HG03342 (cell line): ENCODE results near the gene PPT1.

ENCODE experiments used
- ATAC-seq: cut with Tn5 transposase; IDR thresholded peaks from one replicate; pipeline ENCODE4 v1.9.1; 2021; ENCODE audit warnings: mild to moderate bottlenecking, moderate library complexity; ENCODE audit not compliant: unreplicated experiment

PPT1 gene

DNA sequence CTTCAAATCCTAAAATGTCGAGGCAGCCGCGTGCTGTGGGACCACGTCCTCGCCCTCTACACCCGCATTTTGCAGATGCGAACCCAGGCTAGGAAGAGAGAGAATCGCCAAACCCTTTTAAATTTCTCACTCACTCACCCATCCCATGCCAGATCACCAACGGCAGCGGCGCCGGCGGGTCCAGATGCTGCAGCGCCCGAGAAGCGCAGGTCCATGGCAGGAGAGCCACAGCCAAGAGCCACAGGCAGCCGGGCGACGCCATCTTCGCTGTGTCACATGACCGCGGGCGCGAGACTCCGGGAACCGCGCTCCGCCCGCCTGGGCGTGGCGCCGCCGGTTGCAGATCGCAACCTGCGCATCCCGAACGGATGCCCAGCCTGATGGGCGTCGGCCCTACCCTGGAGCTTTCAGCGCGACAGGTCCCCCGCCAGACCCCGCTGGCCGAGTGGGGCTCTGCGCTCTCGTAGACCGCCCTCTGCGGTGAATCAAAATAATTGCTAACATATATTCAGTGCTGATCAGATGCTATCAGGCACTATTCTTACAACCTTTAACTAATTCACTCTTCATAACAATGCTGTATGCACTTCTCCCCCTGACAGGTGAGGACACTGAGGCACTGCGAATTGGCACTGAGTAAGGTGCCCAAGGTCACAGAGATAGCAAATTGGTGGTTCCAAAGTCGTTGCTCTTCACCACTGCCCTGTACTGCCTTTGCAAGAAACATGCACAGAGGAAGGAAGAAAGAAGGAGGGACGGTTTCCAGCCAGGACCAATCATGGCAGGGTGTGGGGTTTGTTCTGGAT, at the start of gene PPT1:
TSS of gene PPT1 (minus strand) at position 276 of the 806 bp plus-strand sequence. CDS start at position 262, 14 bp downstream.
- ATAC-seq: peak; percentile 74

- ATAC-seq: no peak
Measured at GRCh38 chr1:40143891-40144575, 47.0 kb upstream of the PPT1 start.

DNA sequence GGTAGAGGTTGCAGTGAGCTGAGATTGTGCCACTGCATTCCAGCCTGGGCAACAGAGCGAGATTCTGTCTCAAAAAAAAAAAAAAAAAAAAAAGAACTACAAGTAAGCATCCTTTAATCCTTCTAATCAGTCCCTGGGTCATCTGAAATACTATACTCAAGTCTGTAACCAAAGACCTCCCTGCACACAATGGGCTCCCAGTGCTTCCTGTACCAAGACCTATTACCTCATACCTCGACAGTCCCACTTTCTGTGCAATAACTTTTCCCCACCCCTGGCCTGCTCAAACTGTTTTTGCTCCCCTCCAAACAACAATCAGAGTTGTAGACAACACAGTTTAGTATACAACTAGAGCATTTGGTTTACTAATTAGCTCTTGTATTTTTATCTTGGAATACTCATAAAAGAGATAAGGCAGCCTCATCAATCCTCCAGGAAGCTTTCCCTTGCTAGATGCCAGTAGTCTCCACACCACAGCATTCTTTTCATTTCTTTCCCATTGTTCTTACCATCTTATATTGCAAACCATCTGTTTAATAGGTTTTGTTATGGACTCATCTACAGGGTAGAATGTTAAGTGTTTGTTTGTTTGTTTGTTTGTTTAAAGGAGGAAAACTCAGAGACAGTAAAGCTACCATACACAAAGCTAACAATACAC, 45.0 kb upstream of the PPT1 start:
- no peak for ATAC-seq

- ATAC-seq: no peak
Measured at GRCh38 chr1:40140211-40140973, 43.3 kb upstream of the PPT1 start.

- no peak for ATAC-seq
Measured at GRCh38 chr1:40133839-40134238, 36.8 kb upstream of the PPT1 start.

DNA sequence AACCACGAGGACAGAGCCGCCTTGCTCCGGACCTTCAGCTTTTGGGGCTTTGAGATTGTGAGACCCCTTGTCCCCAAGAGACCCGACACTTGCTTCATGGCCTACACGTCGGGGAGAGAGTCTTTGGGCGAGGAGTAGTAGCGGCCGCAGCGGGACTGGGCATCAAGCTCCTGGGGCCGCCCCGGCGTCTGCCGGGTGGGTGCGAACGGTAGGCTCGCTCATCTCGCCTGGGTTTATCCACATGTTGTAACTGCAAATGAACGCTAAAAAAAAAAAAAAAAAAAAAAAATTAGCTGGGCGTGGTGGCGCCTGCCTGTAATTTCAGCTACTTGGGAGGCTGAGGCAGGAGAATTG, 36.2 kb upstream of the PPT1 start:
- ATAC-seq: no peak

DNA sequence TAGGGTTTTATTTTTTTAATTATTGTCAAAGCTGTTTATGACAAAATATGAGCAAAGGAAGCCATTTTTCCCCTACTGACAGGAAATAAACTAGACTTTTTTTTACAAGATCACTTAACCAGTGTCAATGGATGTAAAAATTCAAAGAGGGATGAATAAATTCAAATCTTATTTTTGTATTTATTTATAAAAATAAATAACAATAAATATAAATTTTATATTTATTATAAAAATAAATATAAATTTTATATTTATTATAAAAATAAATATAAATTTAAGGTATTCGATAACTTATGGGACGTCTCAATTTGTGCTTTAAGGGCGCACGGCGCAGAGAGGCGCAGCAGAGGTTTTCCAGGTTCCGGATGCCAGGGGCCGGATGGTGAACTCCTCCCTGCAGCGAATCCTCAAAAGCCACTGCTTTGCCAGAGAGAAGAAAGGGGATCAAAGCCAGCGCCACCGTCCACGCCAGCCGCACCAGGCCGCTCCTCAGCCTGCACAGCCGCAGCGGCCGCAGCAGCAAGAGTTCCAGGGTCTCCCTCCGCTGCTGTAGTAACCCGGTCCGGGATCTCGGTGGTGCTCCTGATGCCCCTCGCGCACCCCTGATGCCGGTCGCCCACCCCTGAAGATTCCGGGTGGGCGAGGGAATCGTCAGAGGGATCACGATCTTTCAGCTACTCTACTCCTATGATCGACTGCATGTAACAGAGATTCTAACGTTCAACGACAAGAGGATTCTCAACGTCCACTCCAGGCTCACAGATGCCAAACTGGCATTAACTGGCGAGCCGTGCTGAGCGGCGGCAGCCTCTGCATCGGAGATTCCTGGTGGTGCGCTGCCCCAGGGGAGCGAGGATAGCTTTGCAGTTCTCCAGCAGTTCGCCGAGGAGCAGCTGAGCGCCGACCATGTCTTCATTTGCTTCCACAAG, 35.6 kb upstream of the PPT1 start:
- ATAC-seq: no peak

DNA sequence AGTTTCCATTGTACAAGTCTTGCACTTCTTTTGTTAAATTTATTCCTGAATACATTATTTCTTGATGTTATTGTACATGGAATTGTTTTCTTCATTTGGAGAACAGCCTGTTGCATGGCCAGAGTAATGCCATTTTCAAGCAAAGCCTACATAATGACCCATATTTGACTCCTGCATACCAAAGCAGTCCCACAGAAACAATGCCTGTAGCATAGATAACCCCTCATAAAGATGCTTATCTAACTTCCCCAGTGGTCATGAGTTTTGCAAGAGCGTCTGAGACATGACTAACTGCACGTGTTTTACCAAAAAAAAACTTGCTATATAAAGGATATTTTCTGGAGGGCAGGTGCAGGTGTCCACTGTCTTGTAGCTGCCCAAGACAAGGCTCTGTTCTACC, 33.8 kb upstream of the PPT1 start:
- ATAC-seq: no peak

DNA sequence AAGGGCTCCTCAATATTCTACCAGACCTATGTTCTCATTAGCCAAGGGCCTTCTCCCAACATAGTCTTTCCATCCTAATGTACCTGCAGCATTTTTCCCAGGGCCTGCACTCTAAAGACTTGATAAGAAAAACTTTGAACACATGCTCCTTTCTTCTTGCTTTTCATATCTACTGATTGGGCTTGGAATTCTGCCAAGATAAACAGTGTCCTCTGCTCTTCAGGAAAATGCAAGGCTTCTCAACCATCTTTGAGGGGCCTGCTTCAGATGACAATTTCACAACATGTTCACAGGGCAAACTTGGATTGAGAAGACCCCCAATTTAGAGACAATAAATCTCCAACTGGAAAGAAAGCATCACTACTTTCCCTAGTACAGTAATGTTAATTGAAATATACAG, 25.8 kb upstream of the PPT1 start:
- no peak for ATAC-seq

DNA sequence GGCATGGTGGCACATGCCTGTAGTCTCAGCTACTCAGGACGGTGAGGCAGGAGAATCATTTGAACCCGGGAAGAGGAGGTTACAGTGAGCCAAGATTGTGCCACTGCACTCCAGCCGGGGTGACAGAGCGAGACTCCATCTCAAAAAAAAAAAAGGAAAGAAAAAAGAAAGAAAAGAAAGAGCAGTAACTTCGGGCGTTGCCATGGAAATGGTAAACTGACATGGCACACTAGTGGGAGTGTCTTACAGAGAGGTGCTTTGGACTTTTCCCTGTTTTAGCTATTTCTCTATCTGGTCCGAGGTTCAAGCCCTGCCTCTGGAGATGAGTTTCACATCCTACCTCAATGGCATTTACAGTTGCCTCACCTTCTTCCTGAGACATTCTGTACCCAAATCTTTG, 23.1 kb upstream of the PPT1 start:
- no peak for ATAC-seq

DNA sequence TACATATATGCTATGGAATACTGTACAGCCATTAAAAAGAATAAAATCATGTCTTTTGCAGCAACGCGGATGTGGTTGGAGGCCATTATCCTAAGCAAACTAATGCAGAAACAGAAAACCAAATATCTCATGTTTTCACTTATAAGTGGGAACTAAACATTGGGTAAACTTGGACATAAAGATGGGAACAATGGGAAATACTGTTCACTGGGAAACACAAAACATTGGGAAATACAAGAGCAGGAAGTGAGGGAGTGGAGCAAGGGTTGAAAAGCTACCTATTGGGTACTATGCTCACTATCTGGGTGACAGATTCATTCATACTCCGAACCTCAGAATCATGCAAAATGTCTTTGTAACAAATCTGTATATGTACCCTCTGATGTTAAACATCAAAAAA, 17.3 kb upstream of the PPT1 start:
- ATAC-seq: no peak

DNA sequence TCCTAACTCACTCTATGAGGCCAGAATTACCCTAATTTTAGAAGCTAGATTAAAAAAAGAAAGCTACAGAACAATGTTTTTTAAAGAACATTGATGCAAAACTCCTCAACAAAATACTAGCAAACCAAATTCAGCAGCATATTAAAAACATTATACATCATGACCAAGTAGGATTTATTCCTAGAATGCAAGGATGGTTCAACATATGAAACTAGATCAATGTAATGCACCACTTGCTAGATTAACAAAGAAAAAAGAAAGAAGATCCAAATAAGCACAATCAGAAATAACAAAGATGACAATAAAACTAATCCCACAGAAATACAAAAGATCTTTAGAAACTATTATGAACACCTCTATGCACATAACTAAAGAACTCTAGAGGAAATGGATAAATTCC, 13.3 kb upstream of the PPT1 start:
- no peak for ATAC-seq

DNA sequence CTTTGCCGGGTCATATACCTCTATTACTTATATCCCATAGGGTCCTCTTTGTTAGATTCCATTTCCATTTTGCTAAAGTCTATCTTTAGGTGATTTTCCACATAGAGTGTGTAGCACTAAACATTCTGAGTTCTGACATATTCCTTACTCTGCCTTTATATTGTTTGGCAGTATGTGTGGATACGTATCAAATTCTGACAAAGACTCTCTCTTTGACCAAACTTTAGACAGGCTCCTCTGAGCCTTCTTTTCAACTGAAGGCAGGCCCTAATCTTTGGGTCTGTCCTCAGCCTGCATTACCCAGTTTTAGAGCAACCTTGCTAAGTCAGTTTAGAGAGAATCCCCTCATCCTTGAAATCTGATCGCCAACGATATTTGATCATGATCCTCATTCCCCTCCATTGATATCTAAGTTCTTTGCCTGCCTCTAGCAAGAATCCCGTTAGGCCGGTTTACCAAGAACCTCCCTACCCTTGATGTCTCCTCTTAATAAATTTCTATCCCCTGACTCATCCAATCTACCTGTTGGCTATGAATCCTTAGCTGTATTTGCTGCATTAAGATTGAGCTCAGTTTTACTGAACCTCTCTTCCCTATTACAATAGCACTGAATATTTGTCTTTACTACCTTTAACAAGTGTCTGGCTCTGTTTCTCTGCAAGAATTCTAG, 10.4 kb upstream of the PPT1 start:
- ATAC-seq: no peak

DNA sequence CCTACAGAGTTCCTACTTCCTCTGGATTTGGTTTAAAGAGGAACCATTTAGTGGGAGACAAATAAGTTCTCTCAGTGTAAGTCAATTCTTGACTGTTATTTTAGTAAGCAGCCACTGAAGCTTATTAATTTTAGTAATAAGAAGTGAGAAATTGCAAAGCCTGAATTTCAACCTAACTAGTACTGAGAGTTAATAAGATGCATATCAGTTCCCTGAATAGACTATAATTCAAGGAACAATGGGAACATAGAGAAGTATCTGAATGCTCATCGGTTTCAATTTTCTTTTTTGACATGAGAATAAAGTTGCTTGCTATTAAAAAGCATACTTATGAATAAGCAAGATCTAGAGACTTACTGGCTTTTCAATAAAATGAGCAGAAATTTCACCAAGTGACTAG, 8.0 kb upstream of the PPT1 start:
- no peak for ATAC-seq

GRCh38 chr1:40102896-40103295, 5.8 kb upstream of the PPT1 start:
- ATAC-seq: no peak

GRCh38 chr1:40102038-40102437, 5.0 kb upstream of the PPT1 start:
- no peak for ATAC-seq

DNA sequence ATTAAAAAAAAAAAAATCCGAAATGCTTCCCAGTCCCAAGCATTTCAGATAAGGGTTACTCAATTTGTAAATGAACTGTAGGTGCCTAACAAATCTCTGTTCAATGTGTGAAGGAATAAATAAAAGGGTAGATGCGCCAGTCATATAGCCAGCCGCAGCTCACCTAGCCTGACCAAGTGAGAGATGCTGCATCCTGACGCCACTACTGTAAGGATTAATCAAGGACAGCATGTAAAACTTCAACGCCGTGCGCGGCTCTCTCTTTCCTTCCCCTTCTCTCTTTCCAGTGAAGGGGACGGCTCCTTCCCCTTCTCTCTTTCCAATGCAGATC, 441 bp downstream of the PPT1 start:
- peak; percentile 20 for ATAC-seq

- no peak for ATAC-seq
Measured at GRCh38 chr1:40095806-40096205, 1.2 kb downstream of the PPT1 start.

DNA sequence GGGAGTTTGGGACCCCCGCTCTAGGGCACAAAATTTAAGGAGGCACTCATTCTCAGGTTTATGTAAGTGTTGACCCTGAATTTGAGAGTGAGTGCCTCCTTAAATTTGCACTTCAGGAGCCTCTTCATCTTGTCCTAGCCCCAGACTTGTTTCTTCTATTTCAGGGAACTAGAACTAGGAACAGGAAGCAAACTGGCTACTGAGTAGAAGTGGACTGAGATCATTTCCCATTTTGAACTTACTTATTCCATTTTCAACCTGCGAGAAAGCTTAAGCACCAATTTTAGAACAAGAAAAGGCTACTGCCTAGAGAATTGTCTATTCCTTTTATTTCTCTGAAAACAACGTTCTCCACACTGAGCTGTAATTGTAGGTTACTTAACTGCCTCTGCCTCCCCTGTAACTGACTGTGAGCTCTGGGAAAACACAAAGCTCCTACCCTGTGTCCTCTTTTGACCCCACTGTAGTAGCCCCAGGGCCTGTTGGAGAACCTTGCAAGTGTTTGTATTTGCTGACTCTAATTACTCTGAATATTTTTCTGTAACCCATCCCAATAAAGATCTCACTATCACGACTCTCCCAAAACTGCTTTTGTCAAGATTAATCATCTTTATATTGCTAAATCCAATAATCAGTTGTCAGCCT, 2.5 kb downstream of the PPT1 start:
- ATAC-seq: no peak
